ENCODE measurements around the gene SEMA3A.
A peak's percentile ranks its signal among the peaks of the same experiment; 100 is the strongest.

Gene SEMA3A

DNA sequence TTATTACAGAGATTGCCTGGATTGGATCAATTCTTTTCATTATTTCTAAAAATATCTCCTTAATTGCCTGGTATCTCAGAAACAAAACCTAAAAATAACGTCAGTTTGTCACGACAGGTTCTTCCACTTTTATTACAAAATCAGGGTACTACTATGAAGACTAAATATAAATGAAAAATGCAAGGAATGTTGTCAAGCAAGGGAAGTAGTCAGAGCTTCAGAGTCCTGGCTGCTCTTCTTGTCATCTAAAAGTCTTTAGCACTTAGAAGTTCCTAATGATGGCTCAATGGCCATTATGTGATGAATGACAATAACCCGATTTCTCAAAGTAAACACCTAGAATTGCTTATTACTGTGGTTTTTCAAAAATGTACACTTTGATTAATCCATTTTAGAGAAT is 192.2 kb downstream of the SEMA3A start:
- peak; percentile 14 for DNase-seq

DNA sequence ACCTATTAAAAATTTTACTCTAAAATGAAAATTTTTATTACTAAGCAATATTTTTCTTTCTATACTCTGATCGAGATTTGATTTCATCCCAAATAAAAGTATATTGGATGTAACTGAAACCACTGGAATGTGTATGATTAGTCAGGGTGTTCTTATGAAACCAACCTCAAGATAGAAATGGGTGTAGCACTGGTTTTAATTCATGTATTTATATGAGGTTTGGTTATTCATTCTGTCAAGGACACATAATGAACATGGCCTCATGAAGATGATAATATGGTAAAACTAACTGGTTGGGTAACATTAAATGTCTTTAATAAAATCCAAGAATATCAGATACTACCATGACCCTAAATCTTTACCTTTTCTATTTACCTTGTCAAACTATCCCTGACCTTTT is 197.7 kb downstream of the SEMA3A start:
- peak; percentile 25 for DNase-seq

DNA sequence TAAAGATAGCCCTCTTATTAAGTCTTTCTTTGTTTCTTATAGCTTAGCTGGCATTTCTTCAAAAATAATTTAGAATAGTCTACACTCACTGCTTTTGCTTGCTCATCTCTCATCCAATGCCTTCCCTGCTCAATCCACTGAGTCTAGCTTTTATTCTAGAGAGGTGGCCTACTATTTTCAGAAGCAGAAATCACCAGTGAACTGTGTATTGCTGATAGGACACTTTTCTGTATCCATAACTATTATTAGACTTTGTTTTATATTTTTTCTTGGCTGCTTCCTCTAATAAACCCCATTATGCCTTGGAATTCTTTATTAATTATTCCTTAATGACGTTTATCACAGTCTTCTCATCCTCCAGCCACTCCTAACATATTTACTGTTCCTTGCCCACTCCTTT is 206.8 kb downstream of the SEMA3A start:
- no peak for DNase-seq

DNA sequence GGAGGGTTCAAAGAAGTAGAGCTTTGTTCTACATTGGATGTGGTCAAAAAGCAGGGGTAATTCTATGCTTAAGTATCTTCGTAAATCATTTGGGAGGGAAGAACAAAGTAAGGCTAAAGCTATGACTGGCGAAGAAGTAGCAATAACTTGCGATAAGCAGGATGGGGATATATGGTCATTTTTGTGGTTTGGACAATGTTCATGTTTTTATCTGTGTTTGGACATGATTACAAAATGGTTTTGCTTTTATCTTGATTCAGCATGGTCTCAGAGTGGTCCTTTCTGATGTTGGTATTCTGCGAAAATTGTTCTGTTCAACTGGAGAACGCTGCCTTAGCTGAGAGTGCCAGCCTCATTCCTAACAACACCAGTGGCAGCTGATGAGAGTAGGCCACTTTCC is 208.8 kb downstream of the SEMA3A start:
- DNase-seq: no peak

DNA sequence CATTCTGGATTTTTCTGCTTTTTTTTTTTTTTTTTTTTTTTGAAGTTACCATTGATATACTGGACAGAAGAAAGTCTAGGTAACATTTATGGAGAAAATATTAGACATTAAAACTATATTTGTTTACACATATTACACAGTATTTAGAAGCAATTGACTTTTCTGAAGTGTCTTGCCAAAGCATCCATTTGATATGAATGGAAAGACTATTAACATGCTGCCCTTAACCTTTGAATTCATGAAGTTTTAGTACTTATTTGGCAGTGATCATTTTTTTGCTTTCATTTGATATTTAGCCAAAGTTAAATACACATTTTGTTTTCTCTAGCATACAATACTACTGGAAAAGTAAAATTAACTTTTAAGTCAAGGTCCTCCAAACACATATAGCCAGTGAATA is 210.0 kb downstream of the SEMA3A start:
- DNase-seq: no peak

DNA sequence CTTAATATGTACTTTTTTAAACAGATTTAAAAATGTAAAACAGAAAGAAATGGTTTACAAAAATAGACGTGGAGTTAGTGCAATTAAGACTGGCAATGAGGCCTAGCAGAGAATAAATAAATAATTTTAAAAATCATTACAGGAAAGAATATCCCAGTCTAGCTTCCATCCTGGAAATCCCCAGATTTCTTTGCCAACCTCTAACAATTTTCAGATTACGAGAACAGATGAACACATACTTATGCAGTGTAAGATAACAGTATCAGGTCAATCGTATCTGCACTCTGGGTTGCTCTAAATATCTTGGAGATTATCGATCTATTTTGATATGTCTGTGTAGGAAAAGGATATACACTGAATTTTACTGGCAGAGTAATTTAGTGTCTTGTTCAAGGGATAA is 210.5 kb downstream of the SEMA3A start:
- DNase-seq: no peak

DNA sequence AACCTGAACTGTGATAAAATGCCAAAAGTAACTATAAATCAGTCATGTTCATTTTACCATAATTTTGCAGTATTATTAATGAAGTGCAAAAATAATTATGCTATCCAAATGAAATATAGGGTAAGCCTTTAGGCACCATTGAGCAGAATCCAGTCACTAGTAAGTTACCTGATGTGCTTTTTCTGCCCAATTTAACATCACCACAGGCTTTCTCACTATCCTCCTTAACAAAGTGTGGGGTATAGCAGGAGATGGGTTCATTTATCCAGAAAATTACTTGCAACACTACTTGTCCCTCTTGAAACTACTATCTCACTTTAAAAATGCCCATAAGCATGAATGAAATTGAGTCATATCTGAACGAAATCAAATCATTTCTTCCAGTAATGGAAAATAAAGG is 211.0 kb downstream of the SEMA3A start:
- DNase-seq: no peak

DNA sequence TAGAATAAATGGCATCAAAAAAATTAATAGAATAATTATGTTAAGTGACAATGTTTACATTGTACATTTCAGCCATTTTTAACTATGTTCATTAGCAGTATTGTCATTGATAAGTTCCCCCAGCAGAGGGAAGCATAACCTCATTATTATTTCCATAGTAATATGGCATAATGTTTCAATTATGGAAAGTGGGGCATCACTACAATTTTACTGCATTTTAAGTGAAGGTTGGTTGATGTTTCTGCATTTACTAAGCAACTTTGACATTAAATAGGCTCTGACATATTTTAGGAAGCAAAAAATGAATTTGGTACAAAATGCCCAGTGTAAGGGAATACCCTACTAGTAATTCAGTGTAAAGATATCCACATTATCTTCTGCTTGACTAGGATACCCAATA is 218.3 kb downstream of the SEMA3A start:
- DNase-seq: peak; percentile 43

DNA sequence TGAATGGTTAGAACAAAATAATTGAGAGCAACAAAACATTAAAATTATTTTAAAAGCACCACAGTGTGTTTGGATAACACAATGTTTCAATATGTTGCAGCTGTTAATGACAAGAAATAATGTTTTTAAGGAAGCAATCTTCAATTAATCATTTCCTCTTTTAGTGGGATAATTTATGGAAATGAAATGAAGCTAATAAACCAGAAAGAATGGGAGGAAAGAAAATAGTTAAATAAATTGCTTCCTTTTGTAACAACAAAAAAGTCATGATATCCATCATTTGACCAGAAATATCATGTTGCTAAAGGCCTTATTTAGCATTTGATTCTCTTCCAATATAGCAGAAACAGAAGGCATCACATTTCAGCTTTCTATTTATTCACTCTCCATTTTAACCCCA is 224.5 kb downstream of the SEMA3A start:
- no peak for DNase-seq

DNA sequence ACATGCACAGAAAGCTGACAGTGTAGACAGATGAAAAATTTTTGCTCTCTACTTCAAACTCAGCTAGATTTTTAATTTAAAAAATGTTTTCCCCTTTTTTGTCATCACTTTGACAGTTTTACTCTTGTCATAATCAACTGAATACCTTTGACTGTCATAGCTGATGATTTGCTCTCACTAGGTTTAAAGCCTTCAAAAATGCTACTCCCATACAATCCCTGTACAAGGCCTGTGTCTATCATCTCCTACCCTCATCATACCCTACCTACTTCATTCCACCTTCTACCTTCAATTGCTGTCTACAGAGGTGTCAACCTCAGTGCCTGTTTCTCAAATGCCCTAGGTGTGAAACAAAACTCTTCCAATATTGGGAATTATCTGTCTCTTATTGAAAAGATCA is 230.3 kb downstream of the SEMA3A start:
- DNase-seq: no peak

DNA sequence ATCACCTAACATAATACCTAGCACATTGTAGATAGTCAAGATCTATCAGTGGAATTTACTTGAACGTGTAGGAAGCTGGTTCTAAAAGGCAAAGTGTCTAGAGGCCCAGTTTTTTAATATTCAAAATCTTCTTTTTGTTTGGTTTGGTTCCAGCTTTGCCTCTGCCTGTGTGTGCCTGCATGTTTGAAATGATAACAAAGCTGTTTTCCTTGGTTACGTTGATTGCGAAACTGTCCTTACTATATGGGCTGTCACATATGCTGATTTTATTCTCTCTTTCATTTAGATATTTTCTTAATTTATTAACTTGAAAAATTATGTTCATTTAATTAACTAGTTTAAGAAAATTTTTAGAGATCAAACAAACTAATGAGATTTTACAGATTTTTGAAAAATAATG is 237.3 kb downstream of the SEMA3A start:
- DNase-seq: peak; percentile 12

DNA sequence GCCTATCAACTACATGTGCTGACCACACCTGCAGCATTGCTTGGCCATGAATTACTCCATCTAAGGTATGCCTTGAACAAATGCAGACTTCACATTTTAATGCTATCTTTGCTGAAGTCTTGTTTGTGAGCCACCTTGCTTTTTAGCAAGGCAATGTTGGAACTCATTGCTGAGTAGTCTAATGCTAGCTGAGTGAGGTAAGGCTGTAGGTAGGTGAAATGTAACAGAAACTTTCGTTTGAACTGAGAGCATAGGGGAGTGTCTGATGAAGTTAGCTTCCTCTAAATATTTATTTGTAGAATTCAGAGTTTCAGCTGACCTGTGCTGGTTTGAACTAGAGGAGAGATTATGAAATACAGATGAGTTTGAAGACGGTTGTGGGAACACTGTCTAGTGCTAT is 238.5 kb downstream of the SEMA3A start:
- no peak for DNase-seq

DNA sequence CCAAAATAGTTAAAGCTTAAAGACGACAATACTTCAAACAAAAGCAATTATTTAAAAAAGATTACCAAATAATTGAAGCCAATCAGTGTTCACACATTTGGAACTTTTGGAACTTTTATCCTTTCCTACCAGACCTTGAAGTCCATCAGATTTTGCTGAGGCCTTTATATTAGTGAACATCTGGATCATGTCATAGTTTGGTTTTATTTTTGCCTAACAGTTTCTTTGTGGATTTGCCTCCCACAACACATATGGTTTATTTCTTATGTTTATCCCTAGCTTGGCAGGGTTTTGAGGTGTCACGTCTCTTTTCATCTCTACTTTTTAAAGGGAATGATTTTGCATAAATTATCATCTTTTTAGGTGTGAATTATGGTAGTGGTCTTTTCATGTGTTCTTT is 242.4 kb downstream of the SEMA3A start:
- DNase-seq: no peak

DNA sequence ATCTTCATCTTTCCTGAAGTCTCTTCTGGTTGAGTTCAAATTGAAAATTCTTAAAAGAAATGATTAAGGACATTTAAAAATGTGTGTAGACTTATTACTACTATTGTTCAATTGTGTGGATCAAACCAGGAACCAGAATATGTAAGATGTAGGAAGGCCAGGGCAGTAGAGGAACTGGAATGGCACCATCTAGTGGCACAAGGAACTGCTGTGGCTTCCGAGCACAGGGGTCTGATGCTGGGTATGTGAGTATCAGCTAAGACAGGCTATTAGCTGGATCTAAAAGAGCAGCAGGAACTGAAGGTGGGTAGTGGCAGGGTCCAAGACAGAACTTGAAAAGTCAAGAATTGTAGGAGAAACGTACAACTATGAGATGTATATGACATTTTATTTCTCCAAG is 247.3 kb downstream of the SEMA3A start:
- DNase-seq: peak; percentile 9

DNA sequence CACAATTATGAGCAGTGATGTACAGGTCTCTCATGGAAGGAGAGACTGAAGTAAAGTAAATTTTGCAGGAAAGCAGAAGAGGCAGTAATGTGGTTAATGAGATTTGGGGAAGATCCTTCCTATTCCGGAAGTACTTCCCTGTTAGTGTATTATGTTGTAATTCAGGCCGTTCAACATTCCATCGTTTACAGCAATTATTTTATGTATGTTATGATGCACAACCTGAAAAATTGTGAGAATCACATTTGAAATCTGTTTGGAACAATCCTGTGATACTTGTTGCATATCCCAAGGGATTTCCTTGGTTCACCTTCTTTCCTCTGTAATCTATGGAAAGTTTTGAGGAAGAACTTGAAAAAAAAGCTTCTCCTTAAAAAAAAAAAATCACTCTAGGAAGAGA is 247.8 kb downstream of the SEMA3A start:
- DNase-seq: no peak

DNA sequence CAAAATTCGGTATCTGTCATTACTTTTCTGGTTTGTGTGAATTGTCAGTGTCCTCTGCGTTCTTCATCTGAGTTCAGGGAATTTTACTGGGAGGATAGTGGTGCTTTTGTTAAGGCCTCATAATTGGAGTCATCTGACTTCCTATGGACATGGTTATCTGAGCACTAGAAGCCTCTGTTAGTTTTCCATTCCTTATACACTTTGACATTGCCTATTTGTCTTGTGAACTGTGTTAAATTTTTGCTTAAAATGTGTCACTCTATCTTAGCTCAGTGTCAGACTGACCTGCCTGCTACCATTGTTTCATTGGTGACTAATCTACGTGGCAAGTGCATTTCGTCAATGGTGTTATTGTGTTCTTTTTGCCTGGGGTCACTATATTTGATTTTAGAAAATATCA is 253.3 kb downstream of the SEMA3A start:
- DNase-seq: no peak

DNA sequence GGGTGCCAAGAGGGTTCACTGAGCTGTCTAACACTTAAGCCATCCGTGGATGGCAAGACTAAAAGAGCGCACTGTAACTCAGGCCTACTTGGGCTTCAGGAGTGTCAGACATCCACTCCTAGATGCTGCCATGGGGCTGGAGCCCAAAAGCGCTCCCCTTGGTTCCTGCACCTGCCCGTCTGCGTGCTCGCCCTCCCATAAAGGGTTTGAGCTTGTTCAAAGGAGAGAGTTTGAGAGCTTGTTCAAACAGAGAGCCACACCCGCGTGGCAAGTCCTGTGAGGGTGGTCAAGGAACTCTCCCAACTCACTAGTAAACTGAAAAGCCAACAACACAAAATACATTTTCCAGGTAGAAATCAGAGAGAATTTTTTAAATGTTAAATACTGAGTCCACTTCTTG is 256.7 kb downstream of the SEMA3A start:
- DNase-seq: no peak

DNA sequence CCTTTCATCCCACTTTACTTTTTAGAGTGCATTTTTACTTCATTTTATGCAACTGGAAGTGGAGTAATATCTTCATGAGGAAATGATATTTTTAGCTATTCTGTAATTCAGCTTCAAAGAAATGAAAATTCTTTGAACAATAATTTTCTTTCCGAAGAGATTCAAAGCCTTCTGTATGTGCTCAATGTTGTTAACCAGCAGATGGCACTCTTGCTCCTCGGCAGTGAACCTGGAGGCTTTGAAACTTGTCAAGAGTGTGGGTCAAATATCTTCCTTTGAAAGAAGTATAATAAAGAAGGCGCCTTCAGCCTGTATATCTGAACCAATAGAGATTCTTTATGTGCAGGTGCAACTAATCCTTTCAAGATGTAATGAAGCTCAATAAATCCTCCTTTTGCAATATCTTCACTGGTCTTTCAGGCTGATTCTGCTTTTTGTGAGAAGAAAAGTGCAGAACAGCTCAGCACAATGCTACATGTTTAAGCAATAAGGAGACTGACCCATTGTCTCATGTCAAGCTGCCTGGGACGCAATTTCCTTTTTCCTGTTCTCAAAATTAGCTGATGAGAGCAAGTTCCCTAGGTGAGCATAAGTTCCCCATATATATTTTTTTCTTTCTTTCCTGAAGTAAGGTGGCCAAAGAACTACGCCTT is 258.4 kb downstream of the SEMA3A start:
- peak; percentile 71 for DNase-seq

DNA sequence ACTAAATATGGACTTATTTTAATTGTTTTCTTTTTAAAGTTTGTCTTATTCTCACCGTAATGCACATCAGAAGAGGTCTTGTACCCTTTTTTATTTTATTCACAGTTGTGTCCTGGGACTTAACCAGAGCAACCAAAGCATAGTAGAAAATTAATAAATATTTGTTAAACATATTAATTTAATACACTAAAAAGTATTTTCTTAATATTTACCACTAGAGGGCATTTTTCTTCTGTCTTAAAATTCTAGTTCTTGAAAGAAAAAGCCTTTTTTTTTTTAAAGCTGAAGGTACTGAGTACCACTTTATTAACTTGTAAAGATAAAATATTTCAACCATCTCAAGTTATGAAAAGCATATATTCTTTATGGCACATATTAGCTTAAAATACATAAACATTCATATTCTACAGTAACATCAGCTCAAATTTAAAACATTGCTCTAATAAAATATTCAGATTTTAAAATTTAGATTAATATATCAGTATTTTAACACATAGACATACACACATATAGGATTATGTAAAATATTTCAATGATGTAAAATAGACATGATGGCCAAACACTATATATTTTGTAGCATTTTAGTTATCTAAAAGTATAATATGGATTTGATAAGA is 260.4 kb downstream of the SEMA3A start:
- DNase-seq: peak; percentile 1

DNA sequence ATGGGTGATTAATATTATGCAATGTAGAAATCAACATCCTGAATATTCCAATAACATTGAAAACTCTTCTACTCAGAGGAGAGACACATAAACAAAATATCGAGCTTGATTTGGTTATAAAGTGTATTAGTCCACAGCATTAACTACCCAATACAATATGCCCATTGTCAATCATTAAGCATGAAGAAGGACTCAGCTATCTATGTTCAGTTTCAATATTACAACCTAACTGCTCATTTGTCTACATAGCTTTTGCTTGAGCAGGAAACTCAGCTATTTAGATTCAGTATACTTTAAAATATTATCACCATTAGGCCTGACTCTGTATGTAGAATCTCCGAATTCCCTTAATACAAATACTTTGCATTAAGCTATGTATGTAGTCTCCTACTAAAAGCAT is 262.6 kb downstream of the SEMA3A start:
- no peak for DNase-seq

DNA sequence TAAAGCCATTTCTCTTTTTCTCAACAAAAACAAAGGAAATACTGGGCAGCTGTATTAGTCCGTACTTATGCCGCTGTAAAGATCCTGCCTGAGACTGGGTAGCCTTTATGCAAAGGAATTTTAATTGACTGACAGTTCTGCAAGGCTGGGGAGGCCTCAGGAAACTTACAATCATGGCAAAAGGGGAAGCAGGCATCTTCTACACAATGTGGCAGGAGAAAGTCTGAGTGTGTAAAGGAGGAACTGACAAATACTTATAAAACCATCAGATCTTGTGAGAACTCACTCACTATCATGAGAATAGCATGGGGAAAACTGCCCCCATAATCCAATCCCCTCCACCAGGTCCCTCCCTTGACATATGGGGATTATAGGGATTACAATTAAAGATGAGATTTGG is 264.3 kb downstream of the SEMA3A start:
- DNase-seq: no peak

DNA sequence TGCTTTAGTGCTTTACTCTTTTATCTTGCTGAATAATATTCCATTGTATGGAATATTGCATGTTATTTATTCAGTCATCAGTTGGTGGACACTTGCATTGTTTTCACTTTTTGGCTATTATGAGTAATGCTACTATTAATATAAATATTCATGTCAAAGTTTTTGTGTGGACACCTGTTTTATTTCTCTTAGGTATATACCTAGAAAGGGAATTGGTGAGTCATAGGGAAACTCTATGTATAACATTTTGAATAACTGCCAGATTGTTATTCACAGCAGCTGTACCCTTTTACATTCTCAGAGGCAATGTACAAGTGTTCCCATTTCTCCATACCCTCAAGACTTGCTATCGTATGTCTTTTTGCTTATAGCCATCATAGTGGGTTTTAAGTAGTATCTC is 268.7 kb downstream of the SEMA3A start:
- DNase-seq: peak; percentile 2

DNA sequence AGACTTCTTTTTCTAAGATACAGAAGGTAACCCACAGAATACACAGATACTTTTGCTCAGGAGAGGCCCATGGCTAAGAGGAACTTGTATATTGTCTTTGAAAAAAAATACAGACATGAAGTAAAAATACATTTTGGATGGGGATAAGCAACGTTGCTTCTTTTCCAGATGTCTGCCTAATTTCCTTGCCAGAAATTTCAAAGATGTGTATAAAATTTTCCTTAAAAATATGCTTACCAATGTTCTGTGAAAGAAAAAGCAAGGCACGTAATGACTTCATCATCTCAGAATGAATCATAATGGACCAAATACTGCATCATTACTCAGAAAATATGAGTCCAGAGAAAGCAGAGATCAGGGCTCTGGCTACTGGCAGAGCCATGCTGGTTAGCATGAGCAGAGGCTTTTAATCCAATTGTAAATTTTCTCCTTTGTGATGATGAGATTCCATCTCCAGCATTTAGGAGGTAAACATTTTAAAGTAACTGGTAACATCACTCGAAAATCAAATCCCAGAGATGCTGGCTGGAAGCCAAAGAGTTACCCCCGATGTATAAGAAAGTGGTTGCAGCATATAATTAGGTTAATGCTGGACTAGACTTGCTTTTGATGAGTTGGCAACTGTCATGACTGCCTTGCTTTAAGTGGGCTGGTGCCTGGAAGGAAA is 272.5 kb downstream of the SEMA3A start:
- peak; percentile 57 for DNase-seq

DNA sequence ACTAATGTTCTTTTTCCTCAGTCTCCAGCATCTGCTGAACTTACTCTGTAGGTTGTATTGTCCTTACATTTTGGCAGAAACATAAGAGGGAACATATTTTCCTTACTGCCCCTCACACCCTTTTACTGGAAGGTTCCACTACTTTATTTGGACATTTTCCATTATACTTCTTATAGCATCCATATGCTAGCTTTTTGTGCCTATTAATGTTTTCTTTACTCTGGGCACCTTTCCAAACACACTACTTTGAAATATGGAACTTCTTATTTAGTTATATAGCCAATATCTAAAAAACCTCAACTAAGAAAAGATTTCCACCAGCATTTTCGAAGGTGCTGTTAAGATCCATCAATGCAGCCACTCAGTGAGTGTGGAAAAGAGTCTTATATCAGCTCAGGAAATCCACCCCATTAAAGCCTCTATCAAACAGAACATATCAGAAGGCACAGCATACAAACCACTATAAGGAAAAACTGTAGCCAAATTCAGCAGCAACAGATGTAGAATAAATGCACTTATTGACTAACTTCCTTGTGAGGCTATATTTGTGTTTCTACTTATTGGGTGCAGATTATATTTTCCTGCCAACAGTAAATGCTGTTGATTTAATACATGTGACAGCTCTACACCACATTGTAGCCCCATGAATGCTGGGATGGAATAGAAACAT is 273.2 kb downstream of the SEMA3A start:
- no peak for DNase-seq
